MM.1S (cell line): ENCODE measurements around the gene GALNT6.

Experiments
- DNase-seq: peaks from one replicate; pipeline ENCODE4 v3.0.0-alpha.2; 2015
- H2AFZ ChIP-seq: fragments of 300-600 bp; sonication (generic); 2 replicates; pipeline ENCODE4 v1.6.0; 2016; ENCODE audit warnings: antibody characterized with exemption, low read length
- H3F3A ChIP-seq: fragments of 300-600 bp; sonication (generic); 2 replicates; pipeline ENCODE4 v1.6.1; 2016; ENCODE audit warnings: mild to moderate bottlenecking, antibody characterized with exemption, low read length, moderate library complexity, mixed read lengths; ENCODE audit not compliant: insufficient read depth
- H3K27ac ChIP-seq: fragments of 300-600 bp; sonication (generic); 2 replicates; pipeline ENCODE4 v1.5.1; 2016; ENCODE audit warnings: mild to moderate bottlenecking, low read length
- H3K27me3 ChIP-seq: fragments of 300-600 bp; sonication (generic); replicated peaks from 2 replicates; pipeline ENCODE4 v1.6.0; 2016; ENCODE audit warnings: low read length; ENCODE audit not compliant: insufficient read depth
- H3K36me3 ChIP-seq: fragments of 300-600 bp; sonication (generic); replicated peaks from 2 replicates; pipeline ENCODE4 v1.6.1; 2016; ENCODE audit warnings: mild to moderate bottlenecking, low read length, mixed read lengths; ENCODE audit not compliant: insufficient read depth
- H3K4me1 ChIP-seq: fragments of 300-600 bp; sonication (generic); 2 replicates; pipeline ENCODE4 v1.6.1; 2016; ENCODE audit warnings: low read length, mixed read lengths
- H3K4me2 ChIP-seq: fragments of 300-600 bp; sonication (generic); 2 replicates; pipeline ENCODE4 v1.6.0; 2016; ENCODE audit warnings: low read depth, low read length
- H3K4me3 ChIP-seq: fragments of 300-600 bp; sonication (generic); 2 replicates; pipeline ENCODE4 v1.5.1; 2016; ENCODE audit warnings: low read length, mixed read lengths
- H3K79me2 ChIP-seq: fragments of 300-600 bp; sonication (generic); 2 replicates; pipeline ENCODE4 v1.6.1; 2016; ENCODE audit warnings: mixed run types, low read length, mixed read lengths
- H3K9ac ChIP-seq: fragments of 300-600 bp; sonication (generic); 2 replicates; pipeline ENCODE4 v1.6.1; 2016; ENCODE audit warnings: low read length, mixed read lengths
- H3K9me2 ChIP-seq: fragments of 300-600 bp; sonication (generic); replicated peaks from 2 replicates; pipeline ENCODE4 v1.6.1; 2016; ENCODE audit warnings: mild to moderate bottlenecking, low read length, mixed read lengths; ENCODE audit not compliant: insufficient read depth
- H3K9me3 ChIP-seq: fragments of 300-600 bp; sonication (generic); replicated peaks from 2 replicates; pipeline ENCODE4 v1.6.1; 2016; ENCODE audit warnings: mild to moderate bottlenecking, low read length, mixed read lengths; ENCODE audit not compliant: insufficient read depth
- H4K20me1 ChIP-seq: fragments of 300-600 bp; sonication (generic); 2 replicates; pipeline ENCODE4 v1.6.1; 2016; ENCODE audit warnings: mild to moderate bottlenecking, low read length, moderate library complexity, mixed read lengths; ENCODE audit not compliant: insufficient read depth
- CTCF ChIP-seq: fragments of 300-600 bp; sonication (generic); IDR thresholded peaks from 2 replicates; pipeline ENCODE4 v1.5.1; 2016; ENCODE audit warnings: antibody characterized with exemption, low read length, mixed read lengths
- EZH2 ChIP-seq: fragments of 300-600 bp; sonication (generic); optimal IDR thresholded peaks from 2 replicates; pipeline ENCODE3; 2017; ENCODE audit warnings: low read depth, mild to moderate bottlenecking, antibody characterized with exemption, low read length, mixed read lengths
- EZH2phosphoT487 ChIP-seq: fragments of 300-600 bp; sonication (generic); IDR thresholded peaks from 2 replicates; pipeline ENCODE4 v1.6.1; 2018; ENCODE audit warnings: antibody characterized with exemption, low read length

GALNT6 gene

GRCh38 chr12:51429700-51430099 lies 38.5 kb upstream of the GALNT6 start:
- H2AFZ ChIP-seq = no peak overlapping the region
- no peak for TF ChIP-seq EZH2
- TF ChIP-seq EZH2phosphoT487 = no peak
- TF ChIP-seq CTCF = no peak
- no peaks in the 10 kb centered on the region for H3K27me3 ChIP-seq
- H4K20me1 ChIP-seq = no peaks in the 10 kb centered on the region
- H3F3A ChIP-seq = no peaks in the 10 kb centered on the region
- DNase-seq = peak; percentile 33
- H3K9me3 ChIP-seq = no peaks in the 10 kb centered on the region
- H3K4me2 ChIP-seq = peak overlapping the region; percentile 6; the same call in 1 of the 2 replicates
- H3K4me3 ChIP-seq = no peak overlapping the region
- H3K9me2 ChIP-seq = no peaks in the 10 kb centered on the region
- H3K79me2 ChIP-seq = no peaks in the 10 kb centered on the region
- H3K27ac ChIP-seq = no peak overlapping the region
- no peaks in the 10 kb centered on the region for H3K36me3 ChIP-seq
- H3K4me1 ChIP-seq = peaks cover 18% of the 10 kb centered on the region
- no peak overlapping the region for H3K9ac ChIP-seq

GRCh38 chr12:51428256-51428655 lies 37.0 kb upstream of the GALNT6 start:
- no peak for TF ChIP-seq CTCF
- TF ChIP-seq EZH2phosphoT487 = no peak
- no peak for TF ChIP-seq EZH2
- H3K4me2 ChIP-seq = no peak overlapping the region
- no peak overlapping the region for H3K27ac ChIP-seq
- H3K9me2 ChIP-seq = no peaks in the 10 kb centered on the region
- H3K9me3 ChIP-seq = no peaks in the 10 kb centered on the region
- no peaks in the 10 kb centered on the region for H3K79me2 ChIP-seq
- no peak overlapping the region for H2AFZ ChIP-seq
- H3F3A ChIP-seq = no peaks in the 10 kb centered on the region
- no peaks in the 10 kb centered on the region for H3K27me3 ChIP-seq
- H3K9ac ChIP-seq = no peak overlapping the region
- no peak for DNase-seq
- no peak overlapping the region for H3K4me3 ChIP-seq
- no peaks in the 10 kb centered on the region for H3K36me3 ChIP-seq
- H3K4me1 ChIP-seq = peaks cover 22% of the 10 kb centered on the region
- no peaks in the 10 kb centered on the region for H4K20me1 ChIP-seq

GRCh38 chr12:51424662-51425539 lies 33.7 kb upstream of the GALNT6 start, which contains the start of gene SLC4A8:
TSS of gene SLC4A8 (plus strand) at chr12:51424831. CDS start at chr12:51424988, 157 bp downstream.
- Histone ChIP-seq H3K9ac (no peak within 1 kb of the TSS; the same call in 1 of the 2 replicates), H3K36me3 (no peaks in the 10 kb centered on the region), H3K4me2 (peak within 1 kb of the TSS; percentile 78), H3K27ac (no peak within 1 kb of the TSS), H3F3A (no peaks in the 10 kb centered on the region), H3K27me3 (0 out of 2 replicates have a peak, but pooled peaks cover 3% of the 10 kb centered on the region), H4K20me1 (no peaks in the 10 kb centered on the region), H3K4me1 (peaks cover 16% of the 10 kb centered on the region), H3K79me2 (no peaks in the 10 kb centered on the region), H3K9me3 (no peaks in the 10 kb centered on the region), H3K4me3 (peak within 1 kb of the TSS; percentile 79), H3K9me2 (no peaks in the 10 kb centered on the region), H2AFZ (peak within 1 kb of the TSS; percentile 87)
- DNase-seq = peak; percentile 94
- no peak for TF ChIP-seq EZH2
- peak; percentile 77 for TF ChIP-seq CTCF
